Esophagus muscularis mucosa (tissue), 4 donors: ENCODE measurements around the gene NSRP1.

Experiments used
- CTCF ChIP-seq, 3 experiments: fragments of 200-600 bp in 2 of 3; fragments of 450-650 bp in 1 of 3; sonication (generic) in 2 of 3; IDR thresholded peaks; one replicate each; pipeline ENCODE4 v1.5.1; 2017 to 2019; ENCODE audit warnings: antibody characterized with exemption in 3 of 3, mild to moderate bottlenecking in 2 of 3, moderate library complexity in 1 of 3
- EP300 ChIP-seq: sonication (generic); formaldehyde crosslinking; IDR thresholded peaks from one replicate; pipeline ENCODE4 v1.6.1; 2017; ENCODE audit warnings: antibody characterized with exemption
- POLR2A ChIP-seq: fragments of 450-650 bp; IDR thresholded peaks from one replicate; pipeline ENCODE4 v1.6.1; 2017; ENCODE audit warnings: antibody characterized with exemption, moderate library complexity, mild to moderate bottlenecking, low read depth
- POLR2AphosphoS5 ChIP-seq, 2 donors: sonication (generic); formaldehyde crosslinking; IDR thresholded peaks; one replicate each; pipeline ENCODE4 v1.6.1; 2017; ENCODE audit warnings: antibody characterized with exemption in 2 of 2

GRCh38 chr17:30200106-30200505 lies 83.5 kb downstream of the NSRP1 start:
- TF ChIP-seq CTCF (IDR thresholded peaks at IDR 0.05) (no peak), POLR2AphosphoS5 (IDR thresholded peaks at IDR 0.05) (no peak), EP300 (no peak), POLR2A (no peak)
